Activated CD4-positive, alpha-beta T cell treated with anti-CD3 and anti-CD28 coated beads, Interleukin-2, amount 10 ng/mL, durations not matched to agents 24 days and 14 days (primary cell): ENCODE measurements around the gene VEPH1. TPM values are rescaled to one million over a fixed set of nuclear protein-coding genes. Genes with fewer than 3 reads are reported as not detected.
"Not testable (repeated sequence)": the region's sequence is repeated elsewhere in the genome, so short reads cannot be mapped to it uniquely, and the experiment has no call there.

ENCODE experiments used
- DNase-seq: peaks from one replicate; pipeline ENCODE4 v3.0.0; 2022
- H3K27ac Mint-ChIP-seq: one replicate; pipeline ENCODE4 v1.8.0; 2022; ENCODE audit warnings: mild to moderate bottlenecking, mixed read lengths
- H3K27me3 Mint-ChIP-seq: one replicate; pipeline ENCODE4 v1.8.0; 2022; ENCODE audit warnings: mixed read lengths
- H3K36me3 Mint-ChIP-seq: one replicate; pipeline ENCODE4 v1.8.0; 2022; ENCODE audit warnings: low read depth, mild to moderate bottlenecking, mixed read lengths
- H3K4me1 Mint-ChIP-seq: one replicate; pipeline ENCODE4 v1.8.0; 2021; ENCODE audit warnings: mixed read lengths
- H3K4me3 Mint-ChIP-seq: one replicate; pipeline ENCODE4 v1.8.0; 2022; ENCODE audit warnings: mild to moderate bottlenecking, moderate library complexity, mixed read lengths
- H3K9me3 Mint-ChIP-seq: one replicate; pipeline ENCODE4 v1.8.0; 2021; ENCODE audit warnings: mixed read lengths
- intact Hi-C: fragments of 100-400 bp; cut with micrococcal nuclease; formaldehyde crosslinking; loops from one replicate; pipeline ENCODE4 v1.15.1; 2023
- total RNA-seq: library from RNA; stranded (reverse); gene quantifications from 2 replicates; pipeline ENCODE4 v1.2.3, GENCODE V29; 2022

Gene VEPH1
- total RNA-seq, 1 donor from 2014 or later: not detected

- Mint-ChIP-seq H3K27ac (no peak overlapping the region), H3K4me3 (no peak overlapping the region), H3K36me3 (no peaks in the 10 kb centered on the region), H3K9me3 (no peaks in the 10 kb centered on the region), H3K4me1 (no peaks in the 10 kb centered on the region), H3K27me3 (no peaks in the 10 kb centered on the region)
- DNase-seq: no peak
- intact Hi-C loops: no loop called here
Observed at GRCh38 chr3:157370867-157371266, 132.3 kb downstream of the VEPH1 start.

- intact Hi-C loops: loop anchor here (2.0 kb wide), 1 partner anchor 27 kb away; no protein-coding TSS in a partner anchor
- no peaks in the 10 kb centered on the region for H3K9me3 Mint-ChIP-seq
- DNase-seq: no peak
- H3K36me3 Mint-ChIP-seq: no peaks in the 10 kb centered on the region
- no peaks in the 10 kb centered on the region for H3K4me1 Mint-ChIP-seq
- H3K27me3 Mint-ChIP-seq: peaks cover 2% of the 10 kb centered on the region
- no peak overlapping the region for H3K4me3 Mint-ChIP-seq
- no peak overlapping the region for H3K27ac Mint-ChIP-seq
Observed at GRCh38 chr3:157369727-157370421, 133.3 kb downstream of the VEPH1 start.

- DNase-seq: no peak
- intact Hi-C loops: loop anchor here (2.0 kb wide), 1 partner anchor 25 kb away; no protein-coding TSS in a partner anchor
- H3K9me3 Mint-ChIP-seq: no peaks in the 10 kb centered on the region
- no peak overlapping the region for H3K27ac Mint-ChIP-seq
- peaks cover 2% of the 10 kb centered on the region for H3K27me3 Mint-ChIP-seq
- no peak overlapping the region for H3K4me3 Mint-ChIP-seq
- H3K36me3 Mint-ChIP-seq: no peaks in the 10 kb centered on the region
- no peaks in the 10 kb centered on the region for H3K4me1 Mint-ChIP-seq
Observed at GRCh38 chr3:157368171-157368570, 135.0 kb downstream of the VEPH1 start.

GRCh38 chr3:157363393-157363792 is 139.8 kb downstream of the VEPH1 start:
- H3K4me1 Mint-ChIP-seq: no peaks in the 10 kb centered on the region
- H3K4me3 Mint-ChIP-seq: no peak overlapping the region

GRCh38 chr3:157362348-157362747 is 140.9 kb downstream of the VEPH1 start:
- H3K27me3 Mint-ChIP-seq: peaks cover 3% of the 10 kb centered on the region
- DNase-seq: no peak
- H3K27ac Mint-ChIP-seq: no peak overlapping the region
- H3K9me3 Mint-ChIP-seq: no peaks in the 10 kb centered on the region
- no peaks in the 10 kb centered on the region for H3K36me3 Mint-ChIP-seq
- intact Hi-C loops: no loop called here
- no peaks in the 10 kb centered on the region for H3K4me1 Mint-ChIP-seq
- H3K4me3 Mint-ChIP-seq: no peak overlapping the region

More at GRCh38 chr3:157363393-157363792, 139.8 kb downstream of the VEPH1 start:
- no peaks in the 10 kb centered on the region for H3K9me3 Mint-ChIP-seq
- no peaks in the 10 kb centered on the region for H3K36me3 Mint-ChIP-seq
- intact Hi-C loops: no loop called here
- H3K27ac Mint-ChIP-seq: no peak overlapping the region
- DNase-seq: no peak
- peaks cover 3% of the 10 kb centered on the region for H3K27me3 Mint-ChIP-seq

GRCh38 chr3:157360044-157360443 is 143.2 kb downstream of the VEPH1 start:
- H3K27ac Mint-ChIP-seq: no peak overlapping the region
- intact Hi-C loops: no loop called here
- no peaks in the 10 kb centered on the region for H3K9me3 Mint-ChIP-seq
- no peaks in the 10 kb centered on the region for H3K36me3 Mint-ChIP-seq
- H3K27me3 Mint-ChIP-seq: peaks cover 2% of the 10 kb centered on the region
- H3K4me1 Mint-ChIP-seq: no peaks in the 10 kb centered on the region
- no peak for DNase-seq
- no peak overlapping the region for H3K4me3 Mint-ChIP-seq

GRCh38 chr3:157356541-157356940 is 146.7 kb downstream of the VEPH1 start:
- no peak overlapping the region for H3K27ac Mint-ChIP-seq
- H3K36me3 Mint-ChIP-seq: no peaks in the 10 kb centered on the region
- no peaks in the 10 kb centered on the region for H3K4me1 Mint-ChIP-seq
- H3K4me3 Mint-ChIP-seq: no peak overlapping the region
- peaks cover 2% of the 10 kb centered on the region for H3K27me3 Mint-ChIP-seq
- intact Hi-C loops: no loop called here
- no peak for DNase-seq
- no peaks in the 10 kb centered on the region for H3K9me3 Mint-ChIP-seq

GRCh38 chr3:157355276-157355675 is 147.9 kb downstream of the VEPH1 start:
- H3K27me3 Mint-ChIP-seq: no peaks in the 10 kb centered on the region
- H3K4me1 Mint-ChIP-seq: no peaks in the 10 kb centered on the region
- H3K27ac Mint-ChIP-seq: no peak overlapping the region
- H3K4me3 Mint-ChIP-seq: no peak overlapping the region
- intact Hi-C loops: no loop called here
- no peak for DNase-seq
- no peaks in the 10 kb centered on the region for H3K36me3 Mint-ChIP-seq
- no peaks in the 10 kb centered on the region for H3K9me3 Mint-ChIP-seq

- Mint-ChIP-seq H3K9me3 (no peaks in the 10 kb centered on the region), H3K36me3 (no peaks in the 10 kb centered on the region), H3K27ac (no peak overlapping the region), H3K4me3 (no peak overlapping the region), H3K4me1 (no peaks in the 10 kb centered on the region), H3K27me3 (no peaks in the 10 kb centered on the region)
- intact Hi-C loops: no loop called here
- no peak for DNase-seq
Observed at GRCh38 chr3:157354722-157355121, 148.5 kb downstream of the VEPH1 start.

- no peak overlapping the region for H3K4me3 Mint-ChIP-seq
- H3K27ac Mint-ChIP-seq: no peak overlapping the region
- H3K27me3 Mint-ChIP-seq: no peaks in the 10 kb centered on the region
- no peaks in the 10 kb centered on the region for H3K9me3 Mint-ChIP-seq
- intact Hi-C loops: no loop called here
- H3K36me3 Mint-ChIP-seq: no peaks in the 10 kb centered on the region
- no peak for DNase-seq
- H3K4me1 Mint-ChIP-seq: no peaks in the 10 kb centered on the region
Observed at GRCh38 chr3:157354254-157354653, 149.0 kb downstream of the VEPH1 start.

GRCh38 chr3:157353652-157354051 is 149.6 kb downstream of the VEPH1 start:
- Mint-ChIP-seq H3K27ac (no peak overlapping the region), H3K36me3 (no peaks in the 10 kb centered on the region), H3K27me3 (no peaks in the 10 kb centered on the region), H3K4me1 (no peaks in the 10 kb centered on the region), H3K9me3 (no peaks in the 10 kb centered on the region), H3K4me3 (no peak overlapping the region)
- no peak for DNase-seq
- intact Hi-C loops: no loop called here

- Mint-ChIP-seq H3K36me3 (no peaks in the 10 kb centered on the region), H3K9me3 (no peaks in the 10 kb centered on the region), H3K4me3 (no peak overlapping the region), H3K27ac (no peak overlapping the region), H3K4me1 (no peaks in the 10 kb centered on the region), H3K27me3 (no peaks in the 10 kb centered on the region)
- no peak for DNase-seq
- intact Hi-C loops: no loop called here
Observed at GRCh38 chr3:157351981-157352380, 151.2 kb downstream of the VEPH1 start.

GRCh38 chr3:157350651-157351050 is 152.6 kb downstream of the VEPH1 start:
- H3K4me3 Mint-ChIP-seq, H3K4me1 Mint-ChIP-seq, H3K27ac Mint-ChIP-seq, H3K36me3 Mint-ChIP-seq, H3K27me3 Mint-ChIP-seq, H3K9me3 Mint-ChIP-seq, DNase-seq, intact Hi-C loops: not testable (repeated sequence)

GRCh38 chr3:157348304-157349075 is 154.7 kb downstream of the VEPH1 start:
- intact Hi-C loops, H3K36me3 Mint-ChIP-seq, H3K4me1 Mint-ChIP-seq, H3K27ac Mint-ChIP-seq, DNase-seq, H3K9me3 Mint-ChIP-seq, H3K27me3 Mint-ChIP-seq, H3K4me3 Mint-ChIP-seq: not testable (repeated sequence)
